ENCODE measurements around the gene SYT5.

- TF ChIP-seq FOXP2 (optimal IDR thresholded peaks at IDR 0.05; ENCODE audit: borderline replicate concordance, extremely low read depth, extremely low read length, insufficient read depth) (peak; percentile 42), POLR2AphosphoS5 (IDR thresholded peaks at IDR 0.05; ENCODE audit: low read depth, low read length) (no peak), TAF1 (IDR thresholded peaks at IDR 0.05; ENCODE audit: borderline replicate concordance, insufficient read depth, low read length) (no peak), SIN3A (IDR thresholded peaks at IDR 0.05; ENCODE audit: borderline replicate concordance, insufficient read depth, low read length) (no peak)
- TF ChIP-seq, protein P1, sequence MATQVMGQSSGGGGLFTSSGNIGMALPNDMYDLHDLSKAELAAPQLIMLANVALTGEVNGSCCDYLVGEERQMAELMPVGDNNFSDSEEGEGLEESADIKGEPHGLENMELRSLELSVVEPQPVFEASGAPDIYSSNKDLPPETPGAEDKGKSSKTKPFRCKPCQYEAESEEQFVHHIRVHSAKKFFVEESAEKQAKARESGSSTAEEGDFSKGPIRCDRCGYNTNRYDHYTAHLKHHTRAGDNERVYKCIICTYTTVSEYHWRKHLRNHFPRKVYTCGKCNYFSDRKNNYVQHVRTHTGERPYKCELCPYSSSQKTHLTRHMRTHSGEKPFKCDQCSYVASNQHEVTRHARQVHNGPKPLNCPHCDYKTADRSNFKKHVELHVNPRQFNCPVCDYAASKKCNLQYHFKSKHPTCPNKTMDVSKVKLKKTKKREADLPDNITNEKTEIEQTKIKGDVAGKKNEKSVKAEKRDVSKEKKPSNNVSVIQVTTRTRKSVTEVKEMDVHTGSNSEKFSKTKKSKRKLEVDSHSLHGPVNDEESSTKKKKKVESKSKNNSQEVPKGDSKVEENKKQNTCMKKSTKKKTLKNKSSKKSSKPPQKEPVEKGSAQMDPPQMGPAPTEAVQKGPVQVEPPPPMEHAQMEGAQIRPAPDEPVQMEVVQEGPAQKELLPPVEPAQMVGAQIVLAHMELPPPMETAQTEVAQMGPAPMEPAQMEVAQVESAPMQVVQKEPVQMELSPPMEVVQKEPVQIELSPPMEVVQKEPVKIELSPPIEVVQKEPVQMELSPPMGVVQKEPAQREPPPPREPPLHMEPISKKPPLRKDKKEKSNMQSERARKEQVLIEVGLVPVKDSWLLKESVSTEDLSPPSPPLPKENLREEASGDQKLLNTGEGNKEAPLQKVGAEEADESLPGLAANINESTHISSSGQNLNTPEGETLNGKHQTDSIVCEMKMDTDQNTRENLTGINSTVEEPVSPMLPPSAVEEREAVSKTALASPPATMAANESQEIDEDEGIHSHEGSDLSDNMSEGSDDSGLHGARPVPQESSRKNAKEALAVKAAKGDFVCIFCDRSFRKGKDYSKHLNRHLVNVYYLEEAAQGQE (IDR thresholded peaks at IDR 0.05; ENCODE audit: insufficient read depth in 1 of 2, low read depth in 2 of 2, low read length in 2 of 2): no peak
Observed at GRCh38 chr19:55146705-55147273, 33.3 kb downstream of the SYT5 start.

All from PFSK-1 (cell line).